HUES64 (cell line): ENCODE results near the gene TMEM63C.

Experiments
- H3K27ac ChIP-seq: 2 replicates; pipeline ENCODE4 v1.7.0; 2013; ENCODE audit warnings: low read depth, low read length, inconsistent platforms
- H3K27me3 ChIP-seq: 2 replicates; pipeline ENCODE4 v1.6.1; 2013; ENCODE audit warnings: mild to moderate bottlenecking, low read length; ENCODE audit not compliant: insufficient read depth
- H3K36me3 ChIP-seq: 2 replicates; pipeline ENCODE4 v1.6.1; 2013; ENCODE audit warnings: mild to moderate bottlenecking, low read length; ENCODE audit not compliant: insufficient read depth
- H3K4me1 ChIP-seq: 2 replicates; pipeline ENCODE4 v1.6.1; 2013; ENCODE audit warnings: mild to moderate bottlenecking, low read length, moderate library complexity; ENCODE audit not compliant: insufficient read depth
- H3K4me3 ChIP-seq: 2 replicates; pipeline ENCODE4 v1.5.1; 2013; ENCODE audit warnings: mild to moderate bottlenecking, low read length, moderate library complexity
- H3K9ac ChIP-seq: 2 replicates; pipeline ENCODE4 v1.6.1; 2013; ENCODE audit warnings: mild to moderate bottlenecking, low read depth, low read length
- H3K9me3 ChIP-seq: 2 replicates; pipeline ENCODE4 v1.6.1; 2013; ENCODE audit warnings: low read depth, low read length; ENCODE audit not compliant: insufficient read depth
- WGBS: fragments of 150-250, 120-280 bp; methylation state at CpG from one replicate; pipeline ENCODE4 v1.1.7; 2013; ENCODE audit warnings: missing lambda C conversion rate; 5-methylcytosine and 5-hydroxymethylcytosine counted together

Gene TMEM63C

DNA sequence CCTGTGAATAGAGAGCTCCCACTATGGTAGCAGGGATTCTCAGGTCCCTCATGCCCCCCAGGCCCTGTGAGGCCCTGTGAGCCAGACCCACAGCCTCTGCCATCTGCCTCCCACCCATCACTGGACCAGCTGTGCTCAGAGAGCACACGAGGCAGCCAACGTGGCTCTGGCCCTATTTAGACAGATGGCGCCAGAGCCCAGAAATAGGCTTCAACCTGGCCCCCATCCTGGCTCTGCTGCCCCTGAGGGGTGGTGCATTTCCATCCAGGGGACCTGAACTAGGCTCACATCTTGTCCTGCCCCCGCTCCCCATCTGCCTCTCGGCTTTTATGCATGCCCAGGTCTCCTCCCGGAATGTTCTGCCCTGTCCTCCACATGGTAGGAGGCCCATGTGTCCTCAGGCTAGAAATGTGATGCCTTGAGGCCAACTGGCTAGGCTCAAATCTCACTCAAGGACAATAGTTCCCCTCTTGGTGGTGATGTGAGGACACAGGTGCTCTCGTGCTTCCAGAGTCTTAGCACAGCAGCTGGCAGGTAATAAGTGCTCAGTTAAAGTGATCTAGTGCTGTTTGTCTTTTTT lies 18.9 kb downstream of the TMEM63C start:
- H3K36me3 ChIP-seq: no peaks in the 10 kb centered on the region
- peaks cover 10% of the 10 kb centered on the region; the same call in 1 of the 2 replicates for H3K4me1 ChIP-seq
- H3K4me3 ChIP-seq: no peak overlapping the region
- no peak overlapping the region for H3K27ac ChIP-seq
- no peaks in the 10 kb centered on the region for H3K27me3 ChIP-seq
- no peak overlapping the region for H3K9ac ChIP-seq
- H3K9me3 ChIP-seq: no peaks in the 10 kb centered on the region
- 74% methylated on average over 7 of the region's 7 CpGs for WGBS

DNA sequence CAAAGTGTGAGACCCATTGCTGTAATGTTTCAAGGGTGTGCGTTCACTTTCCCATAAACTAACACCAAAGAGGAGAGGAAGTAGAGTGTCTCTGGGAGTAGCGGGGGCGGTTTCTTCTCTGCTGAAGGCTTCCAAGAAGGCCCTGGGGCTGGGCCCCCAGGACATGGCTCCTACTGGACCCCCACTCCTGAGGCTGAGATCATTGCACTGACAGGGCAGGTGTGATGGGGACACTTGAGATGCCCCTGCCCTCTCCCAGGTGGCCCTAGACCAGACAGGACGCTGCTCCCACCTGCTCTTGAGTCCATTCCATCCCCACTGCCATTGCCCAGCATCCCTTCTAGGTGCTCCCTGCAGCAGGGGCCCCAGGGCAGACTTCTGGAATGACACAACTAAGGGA lies 20.1 kb downstream of the TMEM63C start:
- Histone ChIP-seq H3K27me3 (no peaks in the 10 kb centered on the region), H3K36me3 (no peaks in the 10 kb centered on the region), H3K9me3 (no peaks in the 10 kb centered on the region), H3K27ac (no peak overlapping the region), H3K9ac (no peak overlapping the region), H3K4me3 (no peak overlapping the region), H3K4me1 (peaks cover 10% of the 10 kb centered on the region; the same call in 1 of the 2 replicates)
- 96% methylated on average over 3 of the region's 4 CpGs for WGBS

DNA sequence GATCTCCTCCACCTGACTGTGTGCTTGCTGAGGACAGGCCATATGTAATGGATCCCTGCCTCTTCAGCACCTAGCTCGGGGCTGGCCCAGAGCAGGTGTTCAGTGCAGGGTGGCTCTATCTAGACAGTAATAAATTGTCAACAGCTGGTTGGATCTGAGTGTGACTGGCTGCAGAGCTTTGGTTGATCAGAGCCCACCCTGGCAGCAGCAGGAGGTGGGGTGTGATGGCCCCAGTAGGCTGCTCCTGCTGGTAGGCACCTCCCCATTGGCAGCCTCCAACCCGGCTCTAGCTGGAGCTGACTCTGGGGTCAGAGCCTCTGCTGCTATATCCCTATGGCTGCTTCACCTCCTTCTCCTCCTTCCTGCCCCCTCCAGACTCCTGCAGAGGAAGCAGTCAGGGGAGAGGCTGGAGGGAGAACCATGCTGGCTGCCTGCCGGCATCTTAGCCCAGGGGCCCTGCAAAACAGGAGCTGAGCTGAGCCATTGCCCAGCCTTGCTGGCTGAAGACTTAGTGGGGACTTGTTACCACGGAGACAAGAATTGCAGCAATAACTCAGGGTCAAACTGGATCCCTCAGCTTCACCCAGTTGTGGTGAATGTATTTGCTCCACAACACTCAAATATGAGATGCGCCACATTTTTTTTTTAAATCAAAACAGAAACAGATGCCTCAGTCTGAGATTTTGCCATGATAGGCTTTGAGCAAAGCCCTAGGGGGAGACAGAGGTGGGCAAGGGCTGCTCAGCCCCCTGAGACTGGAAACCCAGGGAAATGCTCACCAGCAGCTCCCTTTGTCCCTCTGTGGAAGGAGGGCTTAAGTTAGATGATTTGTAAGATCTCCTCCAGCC lies 22.2 kb downstream of the TMEM63C start:
- Histone ChIP-seq H3K36me3 (no peaks in the 10 kb centered on the region), H3K9ac (no peak overlapping the region), H3K9me3 (no peaks in the 10 kb centered on the region), H3K27ac (no peak overlapping the region), H3K4me3 (no peak overlapping the region), H3K4me1 (peaks cover 10% of the 10 kb centered on the region; the same call in 1 of the 2 replicates), H3K27me3 (no peaks in the 10 kb centered on the region)
- WGBS: 68% methylated on average over 5 of the region's 5 CpGs

DNA sequence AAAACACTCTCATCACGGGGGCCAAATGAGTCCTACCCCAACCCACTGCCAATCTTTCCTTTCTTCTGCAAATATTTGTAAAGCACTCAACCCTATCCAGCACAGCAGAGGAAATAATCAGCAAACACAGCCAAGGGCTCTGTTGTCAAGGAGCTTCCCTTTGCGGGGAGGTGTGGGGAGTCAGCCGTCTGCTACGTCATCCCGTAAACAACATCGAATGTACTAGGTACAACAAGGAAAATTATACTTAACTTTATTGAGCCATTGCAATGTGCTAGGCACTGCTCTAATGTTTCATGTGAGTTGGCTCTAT lies 22.8 kb downstream of the TMEM63C start:
- WGBS: 77% methylated on average over 6 of the region's 6 CpGs
- Histone ChIP-seq H3K4me1 (peaks cover 10% of the 10 kb centered on the region; the same call in 1 of the 2 replicates), H3K9ac (no peak overlapping the region), H3K36me3 (no peaks in the 10 kb centered on the region), H3K27ac (no peak overlapping the region), H3K27me3 (no peaks in the 10 kb centered on the region), H3K4me3 (no peak overlapping the region), H3K9me3 (no peaks in the 10 kb centered on the region)

DNA sequence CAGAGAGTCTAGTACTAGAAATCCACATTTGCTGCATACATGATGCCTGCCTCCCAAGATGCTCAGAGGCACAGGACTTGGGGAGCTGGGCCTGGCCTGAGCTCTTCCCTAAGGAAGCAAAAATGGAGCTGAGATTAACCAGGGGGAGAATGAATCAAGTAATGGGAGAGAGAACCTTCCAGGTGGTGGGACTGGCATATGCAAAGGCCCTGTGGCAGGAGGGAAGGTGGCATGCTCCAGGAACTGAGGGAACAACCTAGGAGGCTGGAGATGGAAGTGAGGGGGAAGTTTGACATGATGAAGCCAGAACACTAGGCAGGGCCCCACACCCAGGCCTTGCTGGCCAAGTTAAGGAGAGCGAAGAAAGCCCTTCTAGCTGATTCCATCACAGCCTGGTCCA lies 23.3 kb downstream of the TMEM63C start:
- Histone ChIP-seq H3K27me3 (no peaks in the 10 kb centered on the region), H3K36me3 (no peaks in the 10 kb centered on the region), H3K9me3 (no peaks in the 10 kb centered on the region), H3K27ac (no peak overlapping the region), H3K4me3 (no peak overlapping the region), H3K9ac (no peak overlapping the region), H3K4me1 (peaks cover 10% of the 10 kb centered on the region; the same call in 1 of the 2 replicates)
- WGBS: 97% methylated on average over 1 of the region's 1 CpG

DNA sequence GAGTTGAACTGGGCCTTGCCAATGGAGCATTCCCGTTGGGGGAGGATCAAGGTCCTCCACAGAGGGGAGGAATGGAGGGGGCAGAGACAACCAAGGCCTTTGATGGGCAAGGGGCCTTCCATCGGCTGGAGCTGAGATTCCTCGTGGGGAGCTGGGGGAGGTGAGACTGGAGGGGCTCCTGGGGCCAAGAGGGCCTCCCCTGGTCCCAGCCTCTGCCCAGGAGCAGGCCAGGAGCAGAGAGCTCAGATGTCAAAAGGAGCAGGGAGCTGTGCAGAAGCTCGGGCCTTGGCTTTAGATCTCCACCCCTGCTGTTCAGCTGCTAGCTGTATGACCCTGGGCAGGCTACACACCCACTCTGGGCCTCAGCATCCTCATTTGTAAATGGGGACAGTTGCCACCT lies 24.0 kb downstream of the TMEM63C start:
- H3K36me3 ChIP-seq: no peaks in the 10 kb centered on the region
- 73% methylated on average over 4 of the region's 4 CpGs for WGBS
- no peaks in the 10 kb centered on the region for H3K27me3 ChIP-seq
- H3K9ac ChIP-seq: no peak overlapping the region
- no peak overlapping the region for H3K4me3 ChIP-seq
- H3K27ac ChIP-seq: no peak overlapping the region
- peaks cover 10% of the 10 kb centered on the region; the same call in 1 of the 2 replicates for H3K4me1 ChIP-seq
- no peaks in the 10 kb centered on the region for H3K9me3 ChIP-seq

DNA sequence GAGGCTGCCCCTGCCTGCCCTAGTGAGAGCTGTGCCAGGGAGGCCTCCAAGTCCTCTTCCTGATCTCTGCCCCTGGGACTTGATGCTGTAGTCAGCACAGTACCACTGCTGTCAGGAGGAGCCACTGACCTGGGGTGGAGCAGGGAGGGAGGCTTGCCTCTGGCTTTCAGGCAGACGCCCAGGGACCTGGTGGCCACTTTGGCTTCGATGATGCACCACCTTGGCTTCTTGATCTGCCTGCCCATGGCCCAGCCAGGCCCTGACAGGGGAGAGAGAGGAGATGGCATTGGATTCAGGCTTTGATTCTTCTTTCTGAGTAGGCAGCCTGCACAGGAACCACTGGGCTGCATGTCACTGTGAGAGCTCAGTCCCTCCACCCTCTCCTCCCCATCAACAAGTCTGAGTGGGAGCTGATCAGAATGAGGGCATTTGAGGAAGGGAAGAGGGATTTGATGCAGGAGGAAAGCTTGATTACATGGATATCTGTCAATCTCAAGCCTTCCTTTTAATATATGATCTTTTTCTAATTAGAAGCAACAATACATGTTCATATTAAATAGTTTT lies 24.7 kb downstream of the TMEM63C start:
- H3K36me3 ChIP-seq: no peaks in the 10 kb centered on the region
- no peak overlapping the region for H3K27ac ChIP-seq
- no peak overlapping the region for H3K9ac ChIP-seq
- no peaks in the 10 kb centered on the region for H3K27me3 ChIP-seq
- no peaks in the 10 kb centered on the region for H3K9me3 ChIP-seq
- WGBS: 93% methylated on average over 2 of the region's 2 CpGs
- H3K4me1 ChIP-seq: peaks cover 10% of the 10 kb centered on the region; the same call in 1 of the 2 replicates
- no peak overlapping the region for H3K4me3 ChIP-seq

DNA sequence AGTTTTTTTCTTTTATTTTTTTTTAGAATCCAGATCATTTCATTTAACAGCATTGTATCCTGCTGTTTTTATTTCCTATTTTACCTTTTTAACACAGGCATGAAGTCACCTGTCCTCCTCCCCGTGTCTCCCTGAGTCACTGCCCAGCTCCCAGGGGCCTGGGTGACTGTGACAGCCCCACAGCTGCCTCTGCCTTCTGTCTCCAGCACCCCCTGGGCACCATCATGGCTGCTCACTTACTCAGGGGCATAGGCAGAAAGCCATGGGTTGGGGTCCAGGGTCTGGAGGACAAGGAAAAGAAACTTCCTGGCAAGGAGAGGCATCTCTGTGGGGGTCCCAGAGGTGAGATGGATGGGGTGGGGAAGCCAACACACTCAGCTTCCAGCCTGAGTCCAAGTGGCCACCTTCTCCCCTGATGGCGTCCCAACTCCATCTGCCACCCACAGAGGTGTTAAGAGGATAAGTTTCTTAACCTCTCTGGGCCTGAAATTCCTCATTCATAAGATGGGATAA lies 25.3 kb downstream of the TMEM63C start:
- Histone ChIP-seq H3K9me3 (no peaks in the 10 kb centered on the region), H3K4me1 (peaks cover 10% of the 10 kb centered on the region; the same call in 1 of the 2 replicates), H3K27me3 (no peaks in the 10 kb centered on the region), H3K4me3 (no peak overlapping the region), H3K36me3 (no peaks in the 10 kb centered on the region), H3K27ac (no peak overlapping the region), H3K9ac (no peak overlapping the region)
- 54% methylated on average over 1 of the region's 2 CpGs for WGBS

DNA sequence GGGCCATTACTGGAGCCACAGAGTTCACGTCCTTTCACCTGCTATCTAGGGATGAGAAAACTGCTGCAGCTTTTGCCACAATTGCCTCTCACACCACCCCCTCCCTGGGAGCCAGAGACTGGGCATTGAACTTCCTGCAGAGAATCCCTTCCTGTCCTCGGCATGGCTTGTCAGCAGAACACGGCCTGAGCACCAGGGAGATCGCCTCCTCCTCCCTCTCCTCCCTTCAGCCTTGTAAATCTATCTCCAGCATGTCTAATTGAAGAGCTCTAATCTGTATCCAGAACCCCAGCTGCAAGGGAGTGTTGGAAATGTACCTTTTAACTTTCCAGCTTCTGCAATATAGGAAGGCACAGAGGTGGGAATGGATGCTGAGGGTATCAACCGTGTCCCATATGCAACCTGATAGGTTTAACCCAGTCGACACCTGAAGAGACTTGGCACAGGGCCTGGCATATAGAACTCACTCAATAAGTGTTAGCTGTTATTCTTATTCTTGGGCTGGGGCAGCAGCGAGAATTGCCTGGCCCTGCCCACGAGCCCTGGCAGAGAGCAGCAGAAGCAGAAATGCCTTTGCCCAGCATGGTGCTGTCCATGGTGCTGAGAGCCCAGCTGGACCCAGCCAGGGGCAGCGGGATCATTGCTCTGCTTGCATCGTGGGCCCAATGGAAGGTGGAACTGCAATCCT lies 26.8 kb downstream of the TMEM63C start:
- H3K36me3 ChIP-seq: no peaks in the 10 kb centered on the region
- no peak overlapping the region for H3K4me3 ChIP-seq
- no peak overlapping the region for H3K9ac ChIP-seq
- H3K27me3 ChIP-seq: no peaks in the 10 kb centered on the region
- H3K27ac ChIP-seq: no peak overlapping the region
- H3K9me3 ChIP-seq: no peaks in the 10 kb centered on the region
- peaks cover 8% of the 10 kb centered on the region; the same call in 1 of the 2 replicates for H3K4me1 ChIP-seq
- 44% methylated on average over 10 of the region's 10 CpGs for WGBS

DNA sequence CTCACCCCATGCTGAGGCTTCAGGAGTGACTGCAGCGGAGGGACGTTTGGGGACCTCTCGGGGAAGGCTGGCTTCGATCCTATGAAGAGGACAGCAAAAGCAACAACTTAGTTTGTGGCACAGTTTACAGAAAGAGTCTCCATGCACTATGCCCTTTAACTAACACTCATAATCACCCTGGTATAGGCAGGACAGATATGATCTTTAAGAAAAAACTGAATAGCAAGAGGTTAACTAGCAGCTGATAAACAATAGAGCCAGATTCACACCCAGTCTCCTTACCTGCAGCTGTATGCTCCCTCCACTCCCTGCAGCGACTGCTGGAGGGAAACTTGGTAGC lies 27.4 kb downstream of the TMEM63C start:
- 37% methylated on average over 5 of the region's 5 CpGs for WGBS
- no peak overlapping the region for H3K4me3 ChIP-seq
- no peaks in the 10 kb centered on the region for H3K36me3 ChIP-seq
- peaks cover 5% of the 10 kb centered on the region; the same call in 1 of the 2 replicates for H3K4me1 ChIP-seq
- H3K9ac ChIP-seq: no peak overlapping the region
- H3K9me3 ChIP-seq: no peaks in the 10 kb centered on the region
- no peak overlapping the region for H3K27ac ChIP-seq
- no peaks in the 10 kb centered on the region for H3K27me3 ChIP-seq
